Activated T-cell treated with anti-CD3 and anti-CD28 coated beads for 1 hour (primary cell): ENCODE measurements around the gene POU6F2.
"Not testable (repeated sequence)": the region's sequence is repeated elsewhere in the genome, so short reads cannot be mapped to it uniquely, and the experiment has no call there.

Experiments
- DNase-seq: peaks from one replicate; pipeline ENCODE4 v3.0.0-alpha.2; 2020; ENCODE audit warnings: low read depth

Gene POU6F2

DNA sequence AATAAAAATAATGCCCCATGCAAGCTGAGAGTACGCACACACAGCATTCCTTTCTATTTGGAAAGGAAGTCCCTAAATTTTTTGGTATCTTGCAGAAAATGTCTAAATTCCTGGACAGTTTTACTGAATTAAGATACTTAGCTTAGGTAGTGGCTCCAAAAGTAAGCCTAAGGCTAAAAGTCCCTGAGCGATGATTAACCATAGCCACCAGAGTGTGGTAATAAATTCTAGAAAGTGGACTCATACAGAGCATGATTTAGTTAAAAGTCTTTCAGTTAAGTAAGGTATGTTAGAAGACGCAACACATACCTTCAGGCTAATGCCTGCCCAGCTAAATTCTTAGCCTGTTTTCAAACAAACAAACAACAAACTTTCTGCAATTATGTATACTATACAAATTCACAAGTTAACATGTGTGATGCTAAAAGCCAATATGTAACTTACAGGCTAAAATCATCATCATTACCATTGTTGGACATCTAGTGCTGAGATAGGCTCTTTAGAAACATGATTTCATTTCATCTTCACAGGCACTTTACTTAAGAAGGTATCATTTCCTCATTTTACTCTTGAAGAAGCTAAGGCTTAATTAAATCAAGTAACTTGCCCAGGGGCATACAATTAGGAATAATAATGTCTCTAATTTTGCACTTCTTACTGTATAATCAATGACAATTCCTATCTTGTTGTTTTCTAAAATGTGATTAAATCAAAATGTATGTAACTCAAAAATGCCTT lies 327.1 kb downstream of the POU6F2 start:
- DNase-seq = no peak

DNA sequence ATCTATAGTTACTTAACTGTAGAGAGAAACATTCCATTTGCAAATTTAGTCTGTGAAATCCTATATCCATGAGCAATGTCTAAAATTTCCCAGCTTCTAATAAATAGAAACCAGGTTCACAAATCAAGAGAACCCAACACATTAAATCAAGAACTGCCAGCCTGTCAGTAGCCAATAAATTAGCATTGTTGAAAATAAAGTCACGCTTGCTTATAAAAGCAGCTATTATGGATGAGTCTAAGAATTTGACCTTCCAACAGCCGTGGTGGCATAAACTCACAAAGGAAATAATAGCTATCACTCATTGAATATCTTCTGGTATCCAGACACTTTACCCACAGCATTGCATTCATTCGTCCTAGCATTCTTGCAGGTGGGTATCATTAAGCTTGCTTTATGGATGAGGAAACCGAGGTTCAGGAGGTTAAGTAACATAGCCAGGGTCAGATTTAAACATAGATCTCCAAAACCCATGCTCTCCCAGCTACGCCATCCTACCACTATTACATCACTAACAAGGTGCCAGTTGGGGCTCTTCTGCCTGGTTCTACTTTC lies 328.4 kb downstream of the POU6F2 start:
- no peak for DNase-seq

DNA sequence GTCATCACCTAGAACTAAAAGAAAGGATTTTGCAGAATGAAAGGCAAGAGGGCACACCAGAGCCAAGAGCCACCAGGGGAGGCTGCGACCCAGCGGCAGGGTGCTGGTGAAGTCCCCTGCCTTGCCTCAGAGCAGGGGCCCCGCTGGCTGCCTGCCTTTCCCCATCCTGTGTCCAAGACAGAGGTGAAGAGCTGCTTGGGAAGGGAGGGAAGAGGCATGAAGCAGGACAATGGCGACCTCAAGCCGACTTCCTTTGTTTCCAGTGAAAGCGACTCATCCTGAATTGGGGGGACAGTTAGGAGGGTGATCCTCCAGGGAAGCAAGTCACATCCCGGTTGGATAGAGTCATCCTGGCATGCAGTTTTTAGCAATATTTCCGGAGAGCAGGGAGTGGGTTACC lies 333.0 kb downstream of the POU6F2 start:
- DNase-seq = no peak

DNA sequence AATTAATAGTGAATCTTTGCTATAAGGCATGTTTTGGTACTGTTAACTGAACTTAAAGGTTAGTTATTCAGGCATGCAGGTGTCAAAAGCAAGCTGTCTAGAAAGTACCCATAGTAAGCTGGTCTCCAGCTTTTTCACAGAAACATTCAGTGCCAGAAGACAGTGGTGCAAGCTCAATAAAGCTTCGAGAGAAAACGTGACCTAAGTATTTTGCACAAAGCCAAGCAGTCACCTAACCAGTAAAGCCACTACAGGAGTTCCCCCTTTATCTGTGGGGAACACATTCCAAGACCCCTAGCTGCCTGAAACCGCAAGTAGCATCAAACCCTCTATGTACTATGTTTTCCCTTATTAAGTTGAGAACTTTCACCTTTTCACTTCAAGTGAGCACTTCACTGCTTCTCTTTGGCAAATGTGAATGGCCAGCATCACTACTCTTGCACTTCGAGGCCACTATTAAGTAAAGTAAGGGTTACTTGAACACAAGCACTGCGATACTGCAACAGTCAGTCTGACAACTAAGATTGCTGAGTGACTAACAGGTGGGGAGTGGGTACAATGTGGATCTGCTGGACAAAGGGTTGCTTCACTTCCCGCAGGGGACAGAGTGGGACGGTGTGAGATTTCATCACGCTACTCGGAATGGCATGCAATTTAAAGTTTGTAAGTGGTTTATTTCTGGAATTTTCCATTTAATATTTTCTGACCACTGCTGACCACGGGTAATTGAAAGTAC lies 334.7 kb downstream of the POU6F2 start:
- no peak for DNase-seq

- no peak for DNase-seq
Measured at GRCh38 chr7:39313376-39313775, 335.7 kb downstream of the POU6F2 start.

DNA sequence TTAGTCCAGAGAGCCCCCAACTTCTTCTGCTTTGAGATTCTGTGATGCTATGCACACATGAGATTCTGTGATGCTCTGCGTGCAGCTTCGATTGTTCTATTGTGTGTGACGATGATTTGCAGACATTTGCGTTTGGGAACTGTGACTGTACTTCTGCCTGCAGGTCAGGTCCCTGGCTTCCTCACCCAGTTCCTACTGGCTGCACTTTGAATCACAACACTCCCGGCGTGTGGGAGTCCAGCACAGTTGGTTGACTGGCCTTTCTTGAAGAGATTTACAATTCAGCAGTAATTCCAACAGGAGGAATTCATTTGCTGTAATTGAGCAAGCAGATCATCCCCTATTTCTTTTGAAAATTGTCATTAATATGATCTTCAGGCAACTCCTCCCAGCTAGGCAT lies 336.3 kb downstream of the POU6F2 start:
- no peak for DNase-seq

GRCh38 chr7:39317107-39317506 lies 339.4 kb downstream of the POU6F2 start:
- no peak for DNase-seq

- DNase-seq = no peak
Measured at GRCh38 chr7:39317896-39318295, 340.2 kb downstream of the POU6F2 start.

DNA sequence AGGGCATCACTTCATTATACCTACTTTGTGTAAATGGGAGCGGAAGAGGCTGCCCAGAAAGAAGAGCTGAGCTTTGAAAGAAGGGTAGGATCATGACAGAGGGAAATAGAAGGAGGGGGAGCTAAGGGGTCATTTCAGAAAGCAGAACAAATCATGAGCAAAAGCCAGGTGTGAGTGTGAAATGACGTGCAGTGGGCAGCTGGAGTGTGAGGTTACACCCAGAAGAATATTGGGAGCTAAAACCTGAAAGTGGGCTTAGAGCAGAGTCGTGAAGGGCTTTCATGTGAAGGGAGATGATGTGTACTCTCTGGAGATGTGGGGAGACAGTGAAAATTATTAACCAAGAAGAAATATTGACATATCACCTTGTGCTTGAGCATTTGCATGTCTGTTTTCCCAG lies 343.5 kb downstream of the POU6F2 start:
- no peak for DNase-seq

- no peak for DNase-seq
Measured at GRCh38 chr7:39321909-39322498, 344.3 kb downstream of the POU6F2 start.

DNA sequence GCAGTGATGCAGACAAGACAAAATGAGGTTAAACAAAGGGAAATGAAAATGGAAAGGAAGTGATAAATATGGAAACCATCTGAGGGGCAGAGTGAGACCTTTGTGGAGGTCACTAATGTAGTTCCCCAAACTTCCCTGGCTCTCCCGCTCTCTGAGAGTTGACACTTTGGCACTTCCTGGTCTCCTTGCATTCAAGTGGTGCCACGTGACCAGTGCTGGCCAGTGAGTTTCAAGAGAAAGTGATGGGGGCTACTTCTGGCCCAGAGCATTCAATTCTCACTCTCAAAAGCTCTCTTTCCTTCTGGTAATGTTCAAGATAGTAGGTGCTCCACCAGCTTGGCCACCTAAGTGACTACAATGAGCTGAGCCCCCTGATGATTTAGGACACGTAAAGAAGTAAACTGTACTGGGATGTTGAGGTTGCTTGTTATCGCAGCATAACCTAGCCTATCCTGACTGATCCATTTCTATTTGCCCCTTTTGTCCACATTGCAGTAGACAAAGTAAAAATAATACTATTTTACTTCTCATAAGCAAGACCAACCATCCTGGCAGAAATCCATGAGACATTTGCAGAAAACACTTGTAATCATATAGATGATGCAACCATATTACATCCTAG lies 346.5 kb downstream of the POU6F2 start:
- no peak for DNase-seq

- not testable (repeated sequence) for DNase-seq
Measured at GRCh38 chr7:39331607-39332006, 353.9 kb downstream of the POU6F2 start.

GRCh38 chr7:39332142-39332541 lies 354.4 kb downstream of the POU6F2 start:
- DNase-seq = no peak

DNA sequence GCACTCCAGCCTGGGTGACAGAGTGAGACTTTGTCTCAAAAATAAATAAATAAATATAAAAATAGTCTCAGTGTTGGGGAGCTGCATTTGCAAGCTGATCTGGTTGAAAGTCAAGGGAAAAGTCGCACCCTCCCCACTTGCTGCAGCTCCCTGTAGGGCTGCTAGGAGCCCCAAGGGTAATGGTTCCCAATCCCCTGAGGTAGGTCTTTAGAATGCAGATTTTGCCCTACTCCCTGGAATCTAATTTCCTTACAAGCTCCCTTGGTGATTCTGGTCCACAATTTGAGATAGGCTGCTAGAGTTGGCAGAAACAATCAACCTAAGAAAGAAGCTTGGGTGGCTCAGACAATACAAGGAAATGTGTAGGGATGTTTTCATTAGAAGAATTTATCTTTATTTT lies 356.0 kb downstream of the POU6F2 start:
- no peak for DNase-seq

DNA sequence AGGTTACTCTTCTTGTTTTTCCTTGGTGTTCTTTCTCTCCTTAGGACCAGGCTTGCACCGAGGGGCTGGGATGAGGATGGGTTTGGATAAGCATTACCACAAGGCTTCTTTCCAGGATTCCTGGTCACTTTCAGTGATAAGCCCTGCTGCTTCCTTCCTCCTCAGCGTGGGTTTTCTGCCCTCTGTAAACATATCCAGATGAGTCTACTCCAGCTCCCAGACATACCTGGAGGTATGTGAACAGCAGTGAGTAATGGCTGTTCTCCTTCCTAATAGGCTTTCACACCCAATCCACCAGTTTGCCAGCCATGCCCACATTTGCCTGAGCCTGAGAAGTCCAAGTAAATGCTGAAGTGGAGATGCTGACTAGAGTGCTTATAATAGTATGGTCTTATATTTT lies 358.7 kb downstream of the POU6F2 start:
- DNase-seq = no peak

GRCh38 chr7:39338716-39339115 lies 361.0 kb downstream of the POU6F2 start:
- no peak for DNase-seq

GRCh38 chr7:39339591-39339990 lies 361.9 kb downstream of the POU6F2 start:
- no peak for DNase-seq

DNA sequence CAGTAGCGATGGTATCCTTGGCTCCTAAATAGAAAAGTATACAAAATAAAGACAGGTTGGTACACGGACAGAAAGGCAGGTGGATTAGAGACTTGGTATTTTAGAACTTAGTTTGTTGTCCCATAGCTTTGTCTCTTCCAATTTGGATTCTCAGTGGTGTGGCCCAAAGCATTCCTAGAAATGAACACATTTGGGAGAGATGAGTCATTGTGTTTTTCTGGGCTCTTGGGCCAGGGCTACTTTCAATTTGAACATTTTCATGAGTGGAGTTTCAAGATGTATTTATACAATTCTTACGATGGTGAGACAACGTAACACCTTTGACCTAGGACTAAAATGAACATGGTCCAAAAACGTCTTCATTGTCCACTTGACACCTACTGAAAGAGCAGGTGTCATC lies 363.4 kb downstream of the POU6F2 start:
- DNase-seq = no peak

- DNase-seq = no peak
Measured at GRCh38 chr7:39342763-39343162, 365.1 kb downstream of the POU6F2 start.

DNA sequence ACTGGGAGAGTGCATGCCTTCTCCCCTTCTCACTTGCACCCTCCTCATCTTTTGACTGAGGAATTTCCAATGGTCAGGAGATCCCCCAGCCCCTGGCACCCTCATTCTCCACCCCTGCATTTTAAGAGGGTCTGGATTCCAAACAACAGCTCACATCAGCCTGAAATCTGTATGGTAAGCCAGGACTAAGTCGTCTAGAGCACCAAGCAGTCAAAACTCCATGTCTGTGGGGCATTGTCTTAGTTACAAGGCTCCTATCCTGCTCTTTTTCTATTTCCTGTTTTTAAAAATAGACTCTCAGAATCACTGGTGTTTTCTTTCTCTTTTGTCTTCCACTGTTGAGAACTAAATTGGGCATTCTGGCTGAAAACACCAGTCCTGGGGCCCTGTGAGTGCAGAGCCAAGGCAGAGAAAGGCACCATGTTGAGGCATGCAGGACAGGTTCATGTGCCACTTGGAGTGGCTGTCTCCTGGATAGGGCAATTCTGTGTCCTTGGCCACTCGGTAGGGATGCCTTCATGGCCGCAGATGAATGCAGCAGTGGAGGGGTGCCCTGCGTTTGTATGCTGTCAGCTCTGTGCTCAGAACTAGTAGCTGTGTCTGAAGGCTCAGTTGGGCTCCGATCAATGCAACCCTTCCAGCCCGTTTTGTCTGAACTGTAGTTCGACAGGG lies 371.9 kb downstream of the POU6F2 start:
- no peak for DNase-seq

GRCh38 chr7:39353615-39354376 lies 376.1 kb downstream of the POU6F2 start:
- no peak for DNase-seq
